Measurements from ENCODE around the gene PLCE1.

Gene PLCE1

GRCh38 chr10:93995182-93995581, 1.5 kb downstream of the PLCE1 start:
- DNase-seq = no peak

- DNase-seq = no peak
These were observed 2.0 kb downstream of the PLCE1 start for GRCh38 chr10:93995598-93996271.

GRCh38 chr10:93996551-93996950, 2.8 kb downstream of the PLCE1 start:
- no peak for DNase-seq

- DNase-seq = no peak
These were observed 3.8 kb downstream of the PLCE1 start for GRCh38 chr10:93997546-93997945.

GRCh38 chr10:93999401-93999851, 5.7 kb downstream of the PLCE1 start:
- DNase-seq = no peak

GRCh38 chr10:94000638-94001415, 7.1 kb downstream of the PLCE1 start:
- DNase-seq = no peak

- no peak for DNase-seq
These were observed 7.7 kb downstream of the PLCE1 start for GRCh38 chr10:94001416-94001810.

- DNase-seq = no peak
These were observed 8.4 kb downstream of the PLCE1 start for GRCh38 chr10:94002156-94002555.

GRCh38 chr10:94003488-94003887, 9.8 kb downstream of the PLCE1 start:
- DNase-seq = no peak

- no peak for DNase-seq
These were observed 11.3 kb downstream of the PLCE1 start for GRCh38 chr10:94005050-94005449.

- no peak for DNase-seq
These were observed 13.1 kb downstream of the PLCE1 start for GRCh38 chr10:94006591-94007550.

GRCh38 chr10:94008526-94008925, 14.8 kb downstream of the PLCE1 start:
- DNase-seq = no peak

- DNase-seq = no peak
These were observed 16.4 kb downstream of the PLCE1 start for GRCh38 chr10:94010116-94010515.

- DNase-seq = no peak
These were observed 17.2 kb downstream of the PLCE1 start for GRCh38 chr10:94010886-94011285.

- DNase-seq = no peak
These were observed 17.6 kb downstream of the PLCE1 start for GRCh38 chr10:94011296-94011695.

GRCh38 chr10:94012834-94013233, 19.1 kb downstream of the PLCE1 start:
- no peak for DNase-seq

GRCh38 chr10:94013331-94013760, 19.6 kb downstream of the PLCE1 start:
- DNase-seq = no peak

- DNase-seq = no peak
These were observed 20.6 kb downstream of the PLCE1 start for GRCh38 chr10:94014304-94014703.

- DNase-seq = no peak
These were observed 23.3 kb downstream of the PLCE1 start for GRCh38 chr10:94016727-94017714.

GRCh38 chr10:94018107-94018506, 24.4 kb downstream of the PLCE1 start:
- DNase-seq = no peak

GRCh38 chr10:94023906-94024305, 30.2 kb downstream of the PLCE1 start:
- no peak for DNase-seq

- no peak for DNase-seq
These were observed 30.7 kb downstream of the PLCE1 start for GRCh38 chr10:94024407-94024806.
